A673 (cell line): ENCODE data around the gene LTV1.

Source experiments
- CTCF ChIP-seq: fragments of 300-800, 200-600 bp; sonication (generic); conservative IDR thresholded peaks from 2 replicates; pipeline ENCODE4 v1.5.1; 2017; ENCODE audit warnings: low read depth, mild to moderate bottlenecking, antibody characterized with exemption, low read length, moderate library complexity, mixed read lengths
- EZH2 ChIP-seq: fragments of 200-600 bp; sonication (generic); IDR thresholded peaks from 2 replicates; pipeline ENCODE4 v1.6.1; 2017; ENCODE audit warnings: borderline replicate concordance, low read depth, mild to moderate bottlenecking, mixed read lengths, antibody characterized with exemption, low read length; ENCODE audit not compliant: poor library complexity, severe bottlenecking

- no peak for TF ChIP-seq CTCF
- no peak for TF ChIP-seq EZH2
Measured at GRCh38 chr6:143804835-143805239, 38.3 kb upstream of the LTV1 start.
